ENCODE measurements around the gene DIS3L2. TPM values are rescaled to one million over a fixed set of nuclear protein-coding genes. Genes with fewer than 3 reads are reported as not detected.
A peak's percentile ranks its signal among the peaks of the same experiment; 100 is the strongest.

Gene DIS3L2
- total and polyA plus RNA-seq, 2 of the 8 experiments (the other 6 are each of a cell fraction or from before 2014, with no cell fraction given): 11.5 to 21.6 TPM

- no peak overlapping the region for H3K18ac ChIP-seq (ENCODE audit: extremely low read depth, low read length)
- peaks cover 0 to 2% of the 10 kb centered on the region in 2 experiments for H4K20me1 ChIP-seq (replicated peaks in 1 of 2; ENCODE audit: control insufficient read depth in 1 of 2, insufficient read depth in 2 of 2, low read length in 2 of 2)
- no peak overlapping the region for H3K4ac ChIP-seq (replicated peaks; ENCODE audit: insufficient read length, low read depth, low read length)
- no peak overlapping the region for H4K91ac ChIP-seq (replicated peaks; ENCODE audit: insufficient read length, low read length)
- H3K36me3 ChIP-seq (ENCODE audit: control insufficient read depth in 2 of 4, insufficient read depth in 4 of 4, low read length in 3 of 4): no peaks in the 10 kb centered on the region
- H3K27me3 ChIP-seq (replicated peaks in 1 of 4; ENCODE audit: control insufficient read depth in 3 of 4, extremely low read depth in 1 of 4, insufficient read depth in 3 of 4, low read length in 3 of 4): peaks cover 24 to 55% (median 43%) of the 10 kb centered on the region in 4 experiments
- H2BK15ac ChIP-seq (ENCODE audit: low read length): no peak overlapping the region
- H2BK20ac ChIP-seq (ENCODE audit: low read length): no peak overlapping the region
- no peak overlapping the region for H2BK5ac ChIP-seq (ENCODE audit: low read depth, low read length)
- POLR2A ChIA-PET (ENCODE audit: partially characterized antibody): interaction anchor here (0.6 kb wide), 1 partner anchor 885 kb away, joined by 3 read pairs; no protein-coding TSS in a partner anchor
- H3K27ac ChIP-seq (ENCODE audit: low read depth, low read length): no peak overlapping the region
- no peak overlapping the region for H2BK120ac ChIP-seq (replicated peaks; ENCODE audit: low read depth, low read length)
- H3K23me2 ChIP-seq (ENCODE audit: low read depth, low read length): peaks cover 20% of the 10 kb centered on the region
- no peak overlapping the region for H3K9ac ChIP-seq (replicated peaks in 1 of 4; ENCODE audit: extremely low read depth in 1 of 4, low read depth in 3 of 4, low read length in 3 of 4)
- H3K14ac ChIP-seq (ENCODE audit: insufficient read length): no peak overlapping the region
- WGBS, 2 experiments (ENCODE audit: extremely low coverage in 1 of 2, insufficient coverage in 1 of 2, insufficient read length in 1 of 2, insufficient replicate concordance in 2 of 2, low coverage in 1 of 2, low lambda C conversion rate in 2 of 2, missing lambda C conversion rate in 1 of 2): 68% methylated on average over 10 of the region's 10 CpGs; no CpG with 5 or more reads in 1 of the 2 experiments
- H4K5ac ChIP-seq (ENCODE audit: insufficient read length, low read depth, low read length): no peak overlapping the region
- CTCF ChIA-PET (ENCODE audit: partially characterized antibody): interaction anchor here (0.6 to 17.2 kb wide), 16 partner anchors 8 to 500 kb away, joined by 3 to 220 read pairs (median 4); no protein-coding TSS in a partner anchor
- DNase-seq (ENCODE audit: low read depth in 1 of 2, low spot score in 2 of 2): peak in 1 of 2 experiments; percentile 59
- H3K4me1 ChIP-seq (replicated peaks in 1 of 4; ENCODE audit: control insufficient read depth in 3 of 4, insufficient read depth in 4 of 4, low read length in 3 of 4): peaks cover 3 to 20% (median 14%) of the 10 kb centered on the region in 4 experiments
- no peak overlapping the region for H2AK5ac ChIP-seq (ENCODE audit: low read depth, low read length)
- H3K4me2 ChIP-seq (ENCODE audit: insufficient read depth in 1 of 2, low read depth in 2 of 2, low read length in 2 of 2): peak overlapping the region; percentile 80 to 100
- no peaks in the 10 kb centered on the region for H3K9me3 ChIP-seq (ENCODE audit: insufficient read depth in 2 of 2, low read depth in 1 of 2, low read length in 1 of 2)
- H3K79me2 ChIP-seq (ENCODE audit: control insufficient read depth in 1 of 2, insufficient read depth in 2 of 2, low read length in 2 of 2): no peaks in the 10 kb centered on the region
- no peak overlapping the region for H2AFZ ChIP-seq (ENCODE audit: low read length)
- TF ChIP-seq, protein P1, sequence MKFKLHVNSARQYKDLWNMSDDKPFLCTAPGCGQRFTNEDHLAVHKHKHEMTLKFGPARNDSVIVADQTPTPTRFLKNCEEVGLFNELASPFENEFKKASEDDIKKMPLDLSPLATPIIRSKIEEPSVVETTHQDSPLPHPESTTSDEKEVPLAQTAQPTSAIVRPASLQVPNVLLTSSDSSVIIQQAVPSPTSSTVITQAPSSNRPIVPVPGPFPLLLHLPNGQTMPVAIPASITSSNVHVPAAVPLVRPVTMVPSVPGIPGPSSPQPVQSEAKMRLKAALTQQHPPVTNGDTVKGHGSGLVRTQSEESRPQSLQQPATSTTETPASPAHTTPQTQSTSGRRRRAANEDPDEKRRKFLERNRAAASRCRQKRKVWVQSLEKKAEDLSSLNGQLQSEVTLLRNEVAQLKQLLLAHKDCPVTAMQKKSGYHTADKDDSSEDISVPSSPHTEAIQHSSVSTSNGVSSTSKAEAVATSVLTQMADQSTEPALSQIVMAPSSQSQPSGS (IDR thresholded peaks at IDR 0.05; ENCODE audit: low read length): no peak
- no peak for TF ChIP-seq POLR2A (IDR thresholded peaks at IDR 0.05; ENCODE audit: control extremely low read depth in 1 of 2, low read depth in 2 of 2, low read length in 2 of 2)
- no peak for TF ChIP-seq EP300 (IDR thresholded peaks at IDR 0.05; ENCODE audit: borderline replicate concordance in 1 of 2, low read depth in 2 of 2, low read length in 2 of 2)
- TF ChIP-seq KDM1A (IDR thresholded peaks at IDR 0.05; ENCODE audit: borderline replicate concordance, low read length): no peak
- no peak for TF ChIP-seq RBBP5 (IDR thresholded peaks at IDR 0.05; ENCODE audit: borderline replicate concordance, low read depth, low read length)
- TF ChIP-seq CEBPB (IDR thresholded peaks at IDR 0.05; ENCODE audit: low read depth, low read length): no peak
- H4K8ac ChIP-seq (ENCODE audit: extremely low read depth, insufficient read depth, low read length): no peak overlapping the region
- no peaks in the 10 kb centered on the region for H3K79me1 ChIP-seq (ENCODE audit: low read depth, low read length)
- FAIRE-seq: no peak
- H3K23ac ChIP-seq (ENCODE audit: insufficient read length): no peak overlapping the region
- peak overlapping the region in 1 of 4 experiments; percentile 75; a peak in 2 of 8 replicates for H3K4me3 ChIP-seq (ENCODE audit: extremely low read depth in 1 of 4, insufficient read depth in 2 of 4, low read depth in 3 of 4, low read length in 4 of 4)
- H3K56ac ChIP-seq (replicated peaks; ENCODE audit: insufficient read length, low read depth, low read length): no peak overlapping the region
- H2BK12ac ChIP-seq (ENCODE audit: low read depth, low read length): no peak overlapping the region
These were observed 34.0 kb upstream of the DIS3L2 start for GRCh38 chr2:231927566-231927890.

Measured in H1 (cell line).